Loucy (cell line): ENCODE measurements around the gene TTLL7.

Source experiments
- H2AFZ ChIP-seq: fragments of 200-600 bp; sonication (generic); 2 replicates; pipeline ENCODE4 v1.6.0; 2016; ENCODE audit warnings: antibody characterized with exemption, mild to moderate bottlenecking, low read length, moderate library complexity
- H3F3A ChIP-seq: fragments of 200-600 bp; 2 replicates; pipeline ENCODE4 v1.6.0; 2016; ENCODE audit warnings: antibody characterized with exemption, low read depth, mild to moderate bottlenecking
- H3K27me3 ChIP-seq: fragments of 200-600 bp; sonication (generic); 2 replicates; pipeline ENCODE4 v1.6.1; 2014; ENCODE audit warnings: low read length, mild to moderate bottlenecking; ENCODE audit not compliant: insufficient read depth, poor library complexity, severe bottlenecking
- H3K36me3 ChIP-seq: fragments of 200-600 bp; sonication (generic); 2 replicates; pipeline ENCODE4 v1.6.1; 2016; ENCODE audit warnings: low read length; ENCODE audit not compliant: insufficient read depth
- H3K4me1 ChIP-seq: fragments of 200-600 bp; sonication (generic); 2 replicates; pipeline ENCODE4 v1.5.1; 2014; ENCODE audit warnings: low read length, mild to moderate bottlenecking; ENCODE audit not compliant: insufficient read depth, poor library complexity, severe bottlenecking
- H3K4me2 ChIP-seq: fragments of 200-600 bp; sonication (generic); 2 replicates; pipeline ENCODE4 v1.6.0; 2014; ENCODE audit warnings: antibody characterized with exemption, low read length, low read depth, mild to moderate bottlenecking; ENCODE audit not compliant: poor library complexity, severe bottlenecking
- H3K4me3 ChIP-seq: fragments of 200-600 bp; sonication (generic); 2 replicates; pipeline ENCODE4 v1.5.1; 2014; ENCODE audit warnings: low read length, mild to moderate bottlenecking, mixed read lengths; ENCODE audit not compliant: poor library complexity, severe bottlenecking
- H3K79me2 ChIP-seq: fragments of 200-600 bp; sonication (generic); 2 replicates; pipeline ENCODE4 v1.6.1; 2014; ENCODE audit warnings: low read length; ENCODE audit not compliant: insufficient read depth
- H3K9ac ChIP-seq: fragments of 200-600 bp; sonication (generic); 2 replicates; pipeline ENCODE4 v1.6.0; 2014; ENCODE audit warnings: mild to moderate bottlenecking, low read depth, low read length, moderate library complexity; ENCODE audit not compliant: poor library complexity, severe bottlenecking
- H3K9me2 ChIP-seq: fragments of 200-600 bp; sonication (generic); replicated peaks from 2 replicates; pipeline ENCODE4 v1.6.1; 2016; ENCODE audit warnings: low read depth, low read length, mixed read lengths
- H3K9me3 ChIP-seq: fragments of 200-600 bp; sonication (generic); 2 replicates; pipeline ENCODE4 v1.6.1; 2014; ENCODE audit warnings: mild to moderate bottlenecking, antibody characterized with exemption, low read length, low read depth; ENCODE audit not compliant: insufficient read depth
- H4K20me1 ChIP-seq: fragments of 200-600 bp; sonication (generic); 2 replicates; pipeline ENCODE4 v1.6.0; 2014; ENCODE audit warnings: antibody characterized with exemption, low read length, mild to moderate bottlenecking; ENCODE audit not compliant: insufficient read depth, poor library complexity, severe bottlenecking
- CTCF ChIP-seq: fragments of 200-600 bp; sonication (generic); conservative IDR thresholded peaks from 2 replicates; pipeline ENCODE4 v1.5.1; 2014; ENCODE audit warnings: mild to moderate bottlenecking, antibody characterized with exemption, low read length
- EZH2phosphoT487 ChIP-seq: fragments of 200-600 bp; IDR thresholded peaks from 2 replicates; pipeline ENCODE4 v1.6.1; 2018; ENCODE audit warnings: antibody characterized with exemption, mild to moderate bottlenecking, moderate library complexity, borderline replicate concordance

TTLL7 gene

GRCh38 chr1:83818916-83819315 is 180.0 kb downstream of the TTLL7 start:
- Histone ChIP-seq H3K27me3 (no peaks in the 10 kb centered on the region), H3K4me2 (no peak overlapping the region), H3K79me2 (no peaks in the 10 kb centered on the region), H3K9ac (no peak overlapping the region), H3K4me3 (no peak overlapping the region), H3F3A (no peaks in the 10 kb centered on the region), H4K20me1 (no peaks in the 10 kb centered on the region), H3K9me2 (no peaks in the 10 kb centered on the region), H3K4me1 (no peaks in the 10 kb centered on the region), H3K9me3 (no peaks in the 10 kb centered on the region), H3K36me3 (no peaks in the 10 kb centered on the region), H2AFZ (no peak overlapping the region)
- TF ChIP-seq EZH2phosphoT487 (no peak), CTCF (no peak)

- Histone ChIP-seq H3K9ac (no peak overlapping the region), H3K27me3 (no peaks in the 10 kb centered on the region), H3K9me2 (no peaks in the 10 kb centered on the region), H3K4me3 (no peak overlapping the region), H4K20me1 (no peaks in the 10 kb centered on the region), H3K79me2 (no peaks in the 10 kb centered on the region), H3K4me1 (no peaks in the 10 kb centered on the region), H3K36me3 (no peaks in the 10 kb centered on the region), H3F3A (no peaks in the 10 kb centered on the region), H3K4me2 (no peak overlapping the region), H2AFZ (no peak overlapping the region), H3K9me3 (no peaks in the 10 kb centered on the region)
- no peak for TF ChIP-seq CTCF
- TF ChIP-seq EZH2phosphoT487 = no peak
Measured at GRCh38 chr1:83816836-83817235, 182.1 kb downstream of the TTLL7 start.

GRCh38 chr1:83815330-83815729 is 183.6 kb downstream of the TTLL7 start:
- no peaks in the 10 kb centered on the region for H3K79me2 ChIP-seq
- no peaks in the 10 kb centered on the region for H3K9me3 ChIP-seq
- no peaks in the 10 kb centered on the region for H3F3A ChIP-seq
- H2AFZ ChIP-seq = no peak overlapping the region
- no peak overlapping the region for H3K4me2 ChIP-seq
- no peaks in the 10 kb centered on the region for H3K27me3 ChIP-seq
- no peaks in the 10 kb centered on the region for H3K4me1 ChIP-seq
- no peaks in the 10 kb centered on the region for H4K20me1 ChIP-seq
- no peaks in the 10 kb centered on the region for H3K9me2 ChIP-seq
- no peak overlapping the region for H3K9ac ChIP-seq
- no peak overlapping the region for H3K4me3 ChIP-seq
- TF ChIP-seq CTCF (no peak), EZH2phosphoT487 (no peak)
- H3K36me3 ChIP-seq = no peaks in the 10 kb centered on the region
